Measurements from ENCODE around the gene MOV10L1. TPM values are rescaled to one million over a fixed set of nuclear protein-coding genes. Genes with fewer than 3 reads are reported as not detected.

The MOV10L1 gene
- total RNA-seq, 1 experiment from 2014 or later, result not detected

DNA sequence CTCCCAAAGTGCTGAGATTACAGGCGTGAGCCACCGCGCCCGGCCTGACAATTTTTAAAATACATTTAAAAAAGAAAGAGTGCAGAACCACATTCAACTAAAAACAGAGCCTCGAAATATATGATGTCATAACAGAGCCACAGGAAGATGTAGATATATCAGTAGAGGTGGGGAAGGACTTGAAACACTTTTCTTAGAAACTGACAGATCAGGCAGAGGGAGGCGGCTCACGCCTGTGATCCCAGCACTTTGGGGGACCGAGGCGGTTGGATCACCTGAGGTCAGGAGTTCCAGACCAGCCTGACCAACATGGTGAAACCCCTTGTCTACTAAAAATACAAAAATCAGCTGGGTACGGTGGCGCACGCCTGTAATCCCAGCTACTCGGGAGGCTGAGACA lies 11.6 kb upstream of the MOV10L1 start:
- H3K4me3 ChIP-seq (ENCODE audit: low read depth, low read length, poor library complexity, severe bottlenecking), result no peak overlapping the region
- no peaks in the 10 kb centered on the region for H3K4me1 ChIP-seq (ENCODE audit: insufficient read depth, low read length, poor library complexity, severe bottlenecking)
- TF ChIP-seq EZH2 (IDR thresholded peaks at IDR 0.05; ENCODE audit: borderline replicate concordance, low read depth, low read length, poor library complexity, severe bottlenecking), result no peak
- TF ChIP-seq, protein P1, sequence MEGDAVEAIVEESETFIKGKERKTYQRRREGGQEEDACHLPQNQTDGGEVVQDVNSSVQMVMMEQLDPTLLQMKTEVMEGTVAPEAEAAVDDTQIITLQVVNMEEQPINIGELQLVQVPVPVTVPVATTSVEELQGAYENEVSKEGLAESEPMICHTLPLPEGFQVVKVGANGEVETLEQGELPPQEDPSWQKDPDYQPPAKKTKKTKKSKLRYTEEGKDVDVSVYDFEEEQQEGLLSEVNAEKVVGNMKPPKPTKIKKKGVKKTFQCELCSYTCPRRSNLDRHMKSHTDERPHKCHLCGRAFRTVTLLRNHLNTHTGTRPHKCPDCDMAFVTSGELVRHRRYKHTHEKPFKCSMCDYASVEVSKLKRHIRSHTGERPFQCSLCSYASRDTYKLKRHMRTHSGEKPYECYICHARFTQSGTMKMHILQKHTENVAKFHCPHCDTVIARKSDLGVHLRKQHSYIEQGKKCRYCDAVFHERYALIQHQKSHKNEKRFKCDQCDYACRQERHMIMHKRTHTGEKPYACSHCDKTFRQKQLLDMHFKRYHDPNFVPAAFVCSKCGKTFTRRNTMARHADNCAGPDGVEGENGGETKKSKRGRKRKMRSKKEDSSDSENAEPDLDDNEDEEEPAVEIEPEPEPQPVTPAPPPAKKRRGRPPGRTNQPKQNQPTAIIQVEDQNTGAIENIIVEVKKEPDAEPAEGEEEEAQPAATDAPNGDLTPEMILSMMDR (conservative IDR thresholded peaks at IDR 0.05; ENCODE audit: low read depth, low read length), result no peak
- H3K9me3 ChIP-seq (ENCODE audit: low read depth, low read length, poor library complexity, severe bottlenecking), result no peaks in the 10 kb centered on the region
- POLR2A ChIA-PET (ENCODE audit: low non-redundant PET), result interaction anchor here (0.7 kb wide), 1 partner anchor 598 kb away, joined by 9 read pairs; no protein-coding TSS in a partner anchor
- BruUV-seq (replicated peaks), result no TSS peak
- intact Hi-C loops (cut with micrococcal nuclease; ENCODE audit: unreplicated experiment), result no loop called here
- H3K27me3 ChIP-seq (replicated peaks; ENCODE audit: insufficient read depth, low read depth, low read length, poor library complexity), result no peaks in the 10 kb centered on the region
- no peak for DNase-seq (ENCODE audit: low spot score)
- no peaks in the 10 kb centered on the region for H3K36me3 ChIP-seq (ENCODE audit: insufficient read depth, low read length, poor library complexity, severe bottlenecking)
- CTCF ChIA-PET, result no interaction called here
- no peak overlapping the region for H3K27ac ChIP-seq (ENCODE audit: low read depth, low read length, poor library complexity, severe bottlenecking)

DNA sequence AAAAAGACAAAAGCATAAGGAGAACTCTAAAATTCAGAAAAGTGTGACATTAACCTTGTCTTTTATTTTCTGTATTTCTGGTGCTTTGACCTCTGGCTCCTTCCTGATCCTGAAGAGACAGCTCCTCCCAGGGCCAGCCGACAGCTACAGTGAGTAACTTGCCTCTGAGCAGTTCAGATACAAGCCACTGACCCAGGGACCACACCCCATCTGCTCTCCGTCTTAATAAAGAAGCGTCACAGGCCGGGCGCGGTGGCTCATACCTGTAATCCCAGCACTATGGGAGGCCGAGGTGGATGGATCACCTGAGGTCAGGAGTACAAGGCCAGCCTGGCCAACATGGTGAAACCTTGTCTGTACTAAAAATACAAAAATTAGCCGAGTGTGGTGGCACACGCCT lies 11.0 kb upstream of the MOV10L1 start:
- Histone ChIP-seq H3K4me3 (ENCODE audit: low read depth, low read length, poor library complexity, severe bottlenecking) (no peak overlapping the region), H3K27me3 (replicated peaks; ENCODE audit: insufficient read depth, low read depth, low read length, poor library complexity) (no peaks in the 10 kb centered on the region), H3K9me3 (ENCODE audit: low read depth, low read length, poor library complexity, severe bottlenecking) (no peaks in the 10 kb centered on the region), H3K27ac (ENCODE audit: low read depth, low read length, poor library complexity, severe bottlenecking) (no peak overlapping the region), H3K36me3 (ENCODE audit: insufficient read depth, low read length, poor library complexity, severe bottlenecking) (no peaks in the 10 kb centered on the region), H3K4me1 (ENCODE audit: insufficient read depth, low read length, poor library complexity, severe bottlenecking) (no peaks in the 10 kb centered on the region)
- intact Hi-C loops (cut with micrococcal nuclease; ENCODE audit: unreplicated experiment), result no loop called here
- ChIA-PET POLR2A (ENCODE audit: low non-redundant PET) (no interaction called here), CTCF (no interaction called here)
- BruUV-seq (replicated peaks), result no TSS peak
- no peak for TF ChIP-seq EZH2 (IDR thresholded peaks at IDR 0.05; ENCODE audit: borderline replicate concordance, low read depth, low read length, poor library complexity, severe bottlenecking)
- TF ChIP-seq, protein P1 (conservative IDR thresholded peaks at IDR 0.05; ENCODE audit: low read depth, low read length), result no peak
- DNase-seq (ENCODE audit: low spot score), result no peak

DNA sequence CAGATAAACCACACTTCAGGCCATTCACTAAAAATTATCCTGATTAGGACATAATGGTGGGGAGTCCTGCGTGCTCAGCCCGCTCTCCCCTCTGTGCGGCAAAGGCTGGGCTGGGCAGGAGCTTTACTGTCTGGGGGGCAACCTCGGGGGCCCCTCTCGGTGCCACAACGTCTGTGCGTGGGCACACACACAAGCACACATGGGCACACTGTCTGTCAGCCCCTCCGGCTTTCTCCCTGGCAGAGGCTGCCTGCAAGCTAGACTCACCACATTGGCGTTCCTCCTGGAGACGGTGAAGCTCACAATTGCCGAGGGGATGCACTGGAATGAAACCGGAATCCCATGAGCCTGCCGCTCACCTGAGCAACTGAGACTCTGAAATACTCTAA lies 9.7 kb upstream of the MOV10L1 start:
- Histone ChIP-seq H3K36me3 (ENCODE audit: insufficient read depth, low read length, poor library complexity, severe bottlenecking) (no peaks in the 10 kb centered on the region), H3K9me3 (ENCODE audit: low read depth, low read length, poor library complexity, severe bottlenecking) (no peaks in the 10 kb centered on the region), H3K4me3 (ENCODE audit: low read depth, low read length, poor library complexity, severe bottlenecking) (no peak overlapping the region), H3K27me3 (replicated peaks; ENCODE audit: insufficient read depth, low read depth, low read length, poor library complexity) (no peaks in the 10 kb centered on the region), H3K4me1 (ENCODE audit: insufficient read depth, low read length, poor library complexity, severe bottlenecking) (no peaks in the 10 kb centered on the region), H3K27ac (ENCODE audit: low read depth, low read length, poor library complexity, severe bottlenecking) (no peak overlapping the region)
- TF ChIP-seq, protein P1 (conservative IDR thresholded peaks at IDR 0.05; ENCODE audit: low read depth, low read length), result no peak
- no peak for DNase-seq (ENCODE audit: low spot score)
- BruUV-seq (replicated peaks), result no TSS peak
- POLR2A ChIA-PET (ENCODE audit: low non-redundant PET), result no interaction called here
- intact Hi-C loops (cut with micrococcal nuclease; ENCODE audit: unreplicated experiment), result no loop called here
- CTCF ChIA-PET, result no interaction called here
